H9 (cell line): ENCODE results near the gene KDM2B. TPM values are rescaled to one million over a fixed set of nuclear protein-coding genes. Genes with fewer than 3 reads are reported as not detected.

Source experiments
- DNase-seq: peaks from one replicate; pipeline ENCODE4 v3.0.0-alpha.2; 2017
- H2AFZ ChIP-seq: one replicate; pipeline ENCODE4 v1.6.1; 2013; ENCODE audit warnings: mild to moderate bottlenecking, low read length, control low read depth, moderate library complexity
- H2AK5ac ChIP-seq: 2 replicates; pipeline ENCODE4 v1.6.1; 2013; ENCODE audit warnings: low read length, control low read depth, mixed read lengths; ENCODE audit not compliant: insufficient read length
- H2BK120ac ChIP-seq: one replicate; pipeline ENCODE4 v1.6.1; 2013; ENCODE audit warnings: low read depth, mild to moderate bottlenecking, low read length, control low read depth, inconsistent platforms; ENCODE audit not compliant: poor library complexity, severe bottlenecking
- H2BK12ac ChIP-seq: 2 replicates; pipeline ENCODE4 v1.6.1; 2013; ENCODE audit warnings: low read length, control low read depth, mixed read lengths, low read depth; ENCODE audit not compliant: insufficient read length
- H2BK15ac ChIP-seq: 2 replicates; pipeline ENCODE4 v1.6.1; 2013; ENCODE audit warnings: low read depth, low read length, control low read depth
- H2BK20ac ChIP-seq: one replicate; pipeline ENCODE4 v1.6.1; 2013; ENCODE audit warnings: low read depth, mild to moderate bottlenecking, low read length, control low read depth, inconsistent platforms; ENCODE audit not compliant: poor library complexity, severe bottlenecking
- H2BK5ac ChIP-seq: 2 replicates; pipeline ENCODE4 v1.6.1; 2013; ENCODE audit warnings: low read length, control low read depth, mixed read lengths; ENCODE audit not compliant: insufficient read length
- H3K14ac ChIP-seq: 2 replicates; pipeline ENCODE4 v1.6.1; 2013; ENCODE audit warnings: low read length, control low read depth; ENCODE audit not compliant: insufficient read depth
- H3K18ac ChIP-seq: 2 replicates; pipeline ENCODE4 v1.6.1; 2013; ENCODE audit warnings: low read depth, mild to moderate bottlenecking, mixed read lengths, low read length, control low read depth; ENCODE audit not compliant: insufficient read length
- H3K23ac ChIP-seq: 2 replicates; pipeline ENCODE4 v1.6.1; 2013; ENCODE audit warnings: low read length, control low read depth, mixed read lengths, low read depth; ENCODE audit not compliant: insufficient read length
- H3K23me2 ChIP-seq: 2 replicates; pipeline ENCODE4 v1.6.1; 2013; ENCODE audit warnings: low read depth, mild to moderate bottlenecking, mixed read lengths, low read length, control low read depth; ENCODE audit not compliant: insufficient read length, poor library complexity, severe bottlenecking
- H3K27ac ChIP-seq: 2 replicates; pipeline ENCODE4 v1.5.1; 2013; ENCODE audit warnings: low read length, control low read depth, mixed read lengths, low read depth; ENCODE audit not compliant: insufficient read length
- H3K27me3 ChIP-seq: 2 replicates; pipeline ENCODE4 v1.6.1; 2013; ENCODE audit warnings: low read length, control low read depth, inconsistent platforms; ENCODE audit not compliant: insufficient read depth
- H3K4ac ChIP-seq: 2 replicates; pipeline ENCODE4 v1.6.1; 2013; ENCODE audit warnings: low read depth, mild to moderate bottlenecking, control low read depth, inconsistent platforms, low read length, moderate library complexity
- H3K4me1 ChIP-seq: 2 replicates; pipeline ENCODE4 v1.6.1; 2013; ENCODE audit warnings: low read length, control low read depth, inconsistent platforms; ENCODE audit not compliant: insufficient read depth
- H3K4me2 ChIP-seq: 2 replicates; pipeline ENCODE4 v1.6.1; 2013; ENCODE audit warnings: low read length, control low read depth, mixed read lengths; ENCODE audit not compliant: insufficient read length, insufficient read depth
- H3K56ac ChIP-seq: 2 replicates; pipeline ENCODE4 v1.6.1; 2013; ENCODE audit warnings: low read depth, mild to moderate bottlenecking, mixed read lengths, low read length, control low read depth; ENCODE audit not compliant: insufficient read length
- H3K79me1 ChIP-seq: 2 replicates; pipeline ENCODE4 v1.6.1; 2013; ENCODE audit warnings: low read depth, mild to moderate bottlenecking, moderate library complexity, low read length, control low read depth, inconsistent platforms; ENCODE audit not compliant: insufficient read depth, poor library complexity, severe bottlenecking
- H3K79me2 ChIP-seq: 2 replicates; pipeline ENCODE4 v1.6.1; 2013; ENCODE audit warnings: low read length, control low read depth, inconsistent platforms; ENCODE audit not compliant: insufficient read depth
- H3K9ac ChIP-seq: 2 replicates; pipeline ENCODE4 v1.6.1; 2013; ENCODE audit warnings: low read length, control low read depth, mixed read lengths; ENCODE audit not compliant: insufficient read length; ENCODE audit errors: extremely low read depth
- H3K9me3 ChIP-seq: one replicate; pipeline ENCODE4 v1.6.1; 2013; ENCODE audit warnings: low read depth, low read length, inconsistent platforms; ENCODE audit not compliant: control insufficient read depth
- H3T11ph ChIP-seq: one replicate; pipeline ENCODE4 v1.6.1; 2013; ENCODE audit warnings: mild to moderate bottlenecking, low read length, control low read depth, inconsistent platforms
- H4K20me1 ChIP-seq: one replicate; pipeline ENCODE4 v1.6.1; 2013; ENCODE audit not compliant: control insufficient read depth, insufficient read length, insufficient read depth
- H4K5ac ChIP-seq: 2 replicates; pipeline ENCODE4 v1.6.1; 2013; ENCODE audit warnings: low read depth, mild to moderate bottlenecking, mixed read lengths, low read length, control low read depth; ENCODE audit not compliant: insufficient read length
- H4K8ac ChIP-seq: replicated peaks from 2 replicates; pipeline ENCODE4 v1.6.1; 2013; ENCODE audit warnings: low read length, control low read depth, mixed read lengths, low read depth; ENCODE audit not compliant: insufficient read length
- H4K91ac ChIP-seq: 2 replicates; pipeline ENCODE4 v1.6.1; 2013; ENCODE audit warnings: low read depth, mild to moderate bottlenecking, moderate library complexity, mixed read lengths, low read length, control low read depth; ENCODE audit not compliant: insufficient read length
- H3K27ac Mint-ChIP-seq, 3 experiments: 2 replicates in 2 of 3; 3 replicates in 1 of 3; pipeline ENCODE4 v1.8.0; 2020 to 2021; ENCODE audit warnings: mixed read lengths in 3 of 3, mild to moderate bottlenecking in 1 of 3, moderate library complexity in 1 of 3
- H3K27me3 Mint-ChIP-seq: 2 replicates; pipeline ENCODE4 v1.8.0; 2021; ENCODE audit warnings: low read depth, mild to moderate bottlenecking, moderate library complexity, mixed read lengths
- H3K36me3 Mint-ChIP-seq, 3 experiments: 2 replicates in 2 of 3; 3 replicates in 1 of 3; pipeline ENCODE4 v1.8.0; 2020 to 2021; ENCODE audit warnings: low read depth in 3 of 3, mixed read lengths in 3 of 3; ENCODE audit not compliant: insufficient read depth in 1 of 3
- H3K4me1 Mint-ChIP-seq, 2 experiments: 2 replicates each; pipeline ENCODE4 v1.8.0; 2020; ENCODE audit warnings: mixed read lengths in 2 of 2
- H3K4me3 Mint-ChIP-seq, 2 experiments: 2 replicates in 1 of 2; 3 replicates in 1 of 2; pipeline ENCODE4 v1.8.0; 2020 to 2021; ENCODE audit warnings: mild to moderate bottlenecking in 2 of 2, mixed read lengths in 2 of 2, moderate library complexity in 1 of 2
- H3K9me3 Mint-ChIP-seq, 2 experiments: 2 replicates in 1 of 2; 3 replicates in 1 of 2; pipeline ENCODE4 v1.8.0; 2020; ENCODE audit warnings: mild to moderate bottlenecking in 2 of 2, mixed read lengths in 2 of 2, moderate library complexity in 1 of 2
- CTCF ChIP-seq: fragments of 200-600 bp; sonication (generic); conservative IDR thresholded peaks from 3 replicates; pipeline ENCODE4 v1.8.0; 2021; ENCODE audit warnings: antibody characterized with exemption, mild to moderate bottlenecking
- WGBS: extraction: QIAGEN DNeasy Blood & Tissue Kit; methylation state at CpG from one replicate; pipeline ENCODE4 v1.1.7; 2013; ENCODE audit warnings: missing lambda C conversion rate, low lambda C conversion rate, mixed read lengths; ENCODE audit not compliant: insufficient read length; ENCODE audit errors: extremely low coverage; 5-methylcytosine and 5-hydroxymethylcytosine counted together
- total RNA-seq: library from RNA; stranded (reverse); gene quantifications from 2 replicates; pipeline ENCODE4 v1.2.1, GENCODE V29; 2021

The KDM2B gene
- total RNA-seq, 1 experiment from 2014 or later: 143 TPM

- WGBS: no CpG with 5 or more reads among the region's 9 CpGs
- no peak for TF ChIP-seq CTCF
- Histone ChIP-seq H3T11ph (no peak overlapping the region), H3K27me3 (no peaks in the 10 kb centered on the region), H3K4me2 (no peak overlapping the region), H3K23me2 (no peaks in the 10 kb centered on the region), H4K91ac (no peak overlapping the region), H3K14ac (no peak overlapping the region), H3K27ac (no peak overlapping the region), H3K9me3 (no peaks in the 10 kb centered on the region), H3K18ac (no peak overlapping the region), H2AK5ac (no peak overlapping the region), H2BK120ac (no peak overlapping the region), H3K56ac (no peak overlapping the region), H4K8ac (no peak overlapping the region), H3K79me1 (no peaks in the 10 kb centered on the region), H3K23ac (no peak overlapping the region), H2BK12ac (no peak overlapping the region), H4K20me1 (no peaks in the 10 kb centered on the region), H4K5ac (no peak overlapping the region), H2BK20ac (no peak overlapping the region), H3K4me1 (no peaks in the 10 kb centered on the region), H2BK15ac (no peak overlapping the region), H3K9ac (no peak overlapping the region), H3K79me2 (no peaks in the 10 kb centered on the region), H2BK5ac (no peak overlapping the region), H2AFZ (no peak overlapping the region), H3K4ac (no peak overlapping the region)
- peaks cover 8 to 9% of the 10 kb centered on the region in 2 experiments for H3K4me1 Mint-ChIP-seq
- no peaks in the 10 kb centered on the region for H3K9me3 Mint-ChIP-seq
- peaks cover 9 to 59% (median 36%) of the 10 kb centered on the region in 3 experiments; a peak in 6 of 7 replicates for H3K36me3 Mint-ChIP-seq
- H3K27ac Mint-ChIP-seq: peak overlapping the region in 1 of 3 experiments; percentile 40; a peak in 1 of 7 replicates
- no peak for DNase-seq
- H3K4me3 Mint-ChIP-seq: no peak overlapping the region
- no peaks in the 10 kb centered on the region for H3K27me3 Mint-ChIP-seq
Observed at GRCh38 chr12:121501946-121502345, 78.9 kb downstream of the KDM2B start.
